SK-N-SH treated with all-trans-retinoic acid at 6 μM for 48 hours (cell line): ENCODE results near the gene SCAF11.
"Not testable (repeated sequence)": the region's sequence is repeated elsewhere in the genome, so short reads cannot be mapped to it uniquely, and the experiment has no call there.

Source experiments
- ATAC-seq: fragments of 200-7000 bp; cut with Tn5 transposase; 3 replicates; pipeline ENCODE4 v1.9.1; 2020; ENCODE audit warnings: mild to moderate bottlenecking, moderate library complexity
- ARNTL ChIP-seq: fragments of 450-650 bp; formaldehyde crosslinking; IDR thresholded peaks from 2 replicates; pipeline ENCODE4 v1.5.0; 2020; ENCODE audit warnings: low read depth, mild to moderate bottlenecking, moderate library complexity, borderline replicate concordance
- BACH2 ChIP-seq: fragments of 250-450 bp; sonication (Bioruptor Pico); IDR thresholded peaks from 2 replicates; pipeline ENCODE4 v1.9.0; 2021; ENCODE audit warnings: mild to moderate bottlenecking, borderline replicate concordance
- CSDC2 ChIP-seq: fragments of 250-450 bp; sonication (Bioruptor Pico); IDR thresholded peaks from 2 replicates; pipeline ENCODE4 v1.5.0; 2020; ENCODE audit warnings: mild to moderate bottlenecking, moderate library complexity
- CSRNP3 ChIP-seq: fragments of 250-450 bp; sonication (Bioruptor Pico); IDR thresholded peaks from 2 replicates; pipeline ENCODE4 v1.5.1; 2021; ENCODE audit warnings: mild to moderate bottlenecking, moderate library complexity
- ESRRG ChIP-seq: fragments of 250-450 bp; sonication (Bioruptor Pico); IDR thresholded peaks from 2 replicates; pipeline ENCODE4 v1.6.1; 2021; ENCODE audit warnings: mild to moderate bottlenecking
- GLIS3 ChIP-seq: fragments of 250-450 bp; sonication (Bioruptor Pico); IDR thresholded peaks from 2 replicates; pipeline ENCODE4 v1.5.0; 2020; ENCODE audit warnings: mild to moderate bottlenecking, moderate library complexity
- ISL1 ChIP-seq: fragments of 250-450 bp; sonication (Bioruptor Pico); IDR thresholded peaks from 2 replicates; pipeline ENCODE4 v2.1.2; 2022; ENCODE audit warnings: mild to moderate bottlenecking, moderate library complexity
- PPARA ChIP-seq: fragments of 250-450 bp; sonication (Bioruptor Pico); IDR thresholded peaks from 2 replicates; pipeline ENCODE4 v1.5.0; 2020; ENCODE audit warnings: mild to moderate bottlenecking, borderline replicate concordance
- SNAI2 ChIP-seq: fragments of 250-450 bp; sonication (Bioruptor Pico); IDR thresholded peaks from 2 replicates; pipeline ENCODE4 v1.5.0; 2020; ENCODE audit warnings: mild to moderate bottlenecking, moderate library complexity
- TCF4 ChIP-seq: fragments of 250-450 bp; sonication (Bioruptor Pico); IDR thresholded peaks from 2 replicates; pipeline ENCODE4 v1.8.0; 2021; ENCODE audit warnings: mild to moderate bottlenecking, moderate library complexity, borderline replicate concordance
- TOX ChIP-seq: fragments of 250-450 bp; sonication (Bioruptor Pico); IDR thresholded peaks from 2 replicates; pipeline ENCODE4 v1.8.0; 2021; ENCODE audit warnings: mild to moderate bottlenecking, moderate library complexity, borderline replicate concordance
- ZC3H10 ChIP-seq: fragments of 250-450 bp; sonication (Bioruptor Pico); IDR thresholded peaks from 2 replicates; pipeline ENCODE4 v1.5.1; 2021; ENCODE audit warnings: mild to moderate bottlenecking, moderate library complexity
- ZFP3 ChIP-seq: fragments of 250-450 bp; sonication (Bioruptor Pico); IDR thresholded peaks from 2 replicates; pipeline ENCODE4 v1.5.0; 2020; ENCODE audit warnings: mild to moderate bottlenecking, moderate library complexity
- ZFP30 ChIP-seq: fragments of 450-650 bp; formaldehyde crosslinking; IDR thresholded peaks from 2 replicates; pipeline ENCODE4 v1.5.0; 2022; ENCODE audit warnings: mild to moderate bottlenecking, moderate library complexity
- ZNF565 ChIP-seq: fragments of 450-650 bp; formaldehyde crosslinking; conservative IDR thresholded peaks from 2 replicates; pipeline ENCODE4 v1.5.0; 2020; ENCODE audit warnings: low read depth, mild to moderate bottlenecking, moderate library complexity
- ZNF8 ChIP-seq: fragments of 450-650 bp; formaldehyde crosslinking; IDR thresholded peaks from 2 replicates; pipeline ENCODE4 v1.5.0; 2020; ENCODE audit warnings: mild to moderate bottlenecking, moderate library complexity
- TF ChIP-seq, protein P1 (sequence below): fragments of 250-450 bp; sonication (Bioruptor Pico); IDR thresholded peaks from 2 replicates; pipeline ENCODE4 v1.5.0; 2020; ENCODE audit warnings: mild to moderate bottlenecking, moderate library complexity
- TF ChIP-seq, protein P2 (sequence below): fragments of 250-450 bp; sonication (Bioruptor Pico); IDR thresholded peaks from 2 replicates; pipeline ENCODE4 v1.8.0; 2020; ENCODE audit warnings: mild to moderate bottlenecking, moderate library complexity, borderline replicate concordance

SCAF11 gene

DNA sequence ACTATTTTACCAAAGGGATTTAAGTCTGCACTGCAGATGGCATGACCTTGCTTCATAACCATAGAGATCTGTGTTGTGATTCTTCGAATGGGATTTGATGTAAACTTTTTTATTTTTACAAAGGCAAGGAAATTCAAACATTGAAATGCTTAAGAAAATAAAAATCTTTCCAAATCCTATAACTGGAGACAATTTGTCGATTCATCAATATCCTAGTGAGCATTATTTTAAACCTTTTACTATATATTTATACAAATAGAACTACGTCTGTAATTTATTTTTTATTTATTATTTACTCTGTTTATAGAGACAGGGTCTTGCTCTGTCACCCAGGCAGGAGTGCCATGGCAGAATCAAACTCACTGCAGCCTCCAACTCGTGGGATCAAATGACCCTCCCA, 14.3 kb upstream of the SCAF11 start (continued):
- TF ChIP-seq, protein P1, sequence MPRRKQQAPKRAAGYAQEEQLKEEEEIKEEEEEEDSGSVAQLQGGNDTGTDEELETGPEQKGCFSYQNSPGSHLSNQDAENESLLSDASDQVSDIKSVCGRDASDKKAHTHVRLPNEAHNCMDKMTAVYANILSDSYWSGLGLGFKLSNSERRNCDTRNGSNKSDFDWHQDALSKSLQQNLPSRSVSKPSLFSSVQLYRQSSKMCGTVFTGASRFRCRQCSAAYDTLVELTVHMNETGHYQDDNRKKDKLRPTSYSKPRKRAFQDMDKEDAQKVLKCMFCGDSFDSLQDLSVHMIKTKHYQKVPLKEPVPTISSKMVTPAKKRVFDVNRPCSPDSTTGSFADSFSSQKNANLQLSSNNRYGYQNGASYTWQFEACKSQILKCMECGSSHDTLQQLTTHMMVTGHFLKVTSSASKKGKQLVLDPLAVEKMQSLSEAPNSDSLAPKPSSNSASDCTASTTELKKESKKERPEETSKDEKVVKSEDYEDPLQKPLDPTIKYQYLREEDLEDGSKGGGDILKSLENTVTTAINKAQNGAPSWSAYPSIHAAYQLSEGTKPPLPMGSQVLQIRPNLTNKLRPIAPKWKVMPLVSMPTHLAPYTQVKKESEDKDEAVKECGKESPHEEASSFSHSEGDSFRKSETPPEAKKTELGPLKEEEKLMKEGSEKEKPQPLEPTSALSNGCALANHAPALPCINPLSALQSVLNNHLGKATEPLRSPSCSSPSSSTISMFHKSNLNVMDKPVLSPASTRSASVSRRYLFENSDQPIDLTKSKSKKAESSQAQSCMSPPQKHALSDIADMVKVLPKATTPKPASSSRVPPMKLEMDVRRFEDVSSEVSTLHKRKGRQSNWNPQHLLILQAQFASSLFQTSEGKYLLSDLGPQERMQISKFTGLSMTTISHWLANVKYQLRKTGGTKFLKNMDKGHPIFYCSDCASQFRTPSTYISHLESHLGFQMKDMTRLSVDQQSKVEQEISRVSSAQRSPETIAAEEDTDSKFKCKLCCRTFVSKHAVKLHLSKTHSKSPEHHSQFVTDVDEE (CRISPR knock-in tag): no peak
- no peak for TF ChIP-seq ZC3H10
- TF ChIP-seq CSRNP3 (CRISPR knock-in tag): no peak
- no peak for TF ChIP-seq ZNF8
- no peak for TF ChIP-seq ZFP3
- TF ChIP-seq BACH2 (CRISPR knock-in tag): no peak

DNA sequence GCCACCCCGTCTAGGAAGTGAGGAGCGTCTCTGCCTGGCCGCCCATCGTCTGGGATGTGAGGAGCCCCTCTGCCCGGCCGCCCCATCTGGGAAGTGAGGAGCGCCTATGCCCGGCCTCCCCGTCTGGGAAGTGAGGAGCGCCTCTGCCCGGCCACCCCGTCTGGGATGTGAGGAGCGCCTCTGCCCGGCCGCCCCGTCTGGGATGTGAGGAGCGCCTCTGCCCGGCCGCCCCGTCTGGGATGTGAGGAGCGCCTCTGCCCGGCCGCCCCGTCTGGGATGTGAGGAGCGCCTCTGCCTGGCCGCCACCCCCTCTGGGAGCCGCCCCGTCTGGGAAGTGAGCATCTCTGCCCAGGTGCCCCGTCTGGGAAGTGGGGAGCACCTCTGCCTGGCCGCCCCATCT, 9.7 kb upstream of the SCAF11 start:
- not testable (repeated sequence) for ATAC-seq

- no peak for ATAC-seq
- TF ChIP-seq GLIS3 (CRISPR knock-in tag) (no peak), CSRNP3 (CRISPR knock-in tag) (no peak), ZC3H10 (no peak), ZNF8 (no peak), CSDC2 (CRISPR knock-in tag) (no peak), TOX (CRISPR knock-in tag) (no peak), ARNTL (CRISPR knock-in tag) (no peak), ESRRG (no peak), ZFP30 (CRISPR knock-in tag) (no peak), ISL1 (CRISPR knock-in tag) (no peak), ZNF565 (CRISPR knock-in tag) (no peak), ZFP3 (no peak), TCF4 (no peak), PPARA (CRISPR knock-in tag) (no peak), SNAI2 (CRISPR knock-in tag) (no peak)
- TF ChIP-seq, protein P2, sequence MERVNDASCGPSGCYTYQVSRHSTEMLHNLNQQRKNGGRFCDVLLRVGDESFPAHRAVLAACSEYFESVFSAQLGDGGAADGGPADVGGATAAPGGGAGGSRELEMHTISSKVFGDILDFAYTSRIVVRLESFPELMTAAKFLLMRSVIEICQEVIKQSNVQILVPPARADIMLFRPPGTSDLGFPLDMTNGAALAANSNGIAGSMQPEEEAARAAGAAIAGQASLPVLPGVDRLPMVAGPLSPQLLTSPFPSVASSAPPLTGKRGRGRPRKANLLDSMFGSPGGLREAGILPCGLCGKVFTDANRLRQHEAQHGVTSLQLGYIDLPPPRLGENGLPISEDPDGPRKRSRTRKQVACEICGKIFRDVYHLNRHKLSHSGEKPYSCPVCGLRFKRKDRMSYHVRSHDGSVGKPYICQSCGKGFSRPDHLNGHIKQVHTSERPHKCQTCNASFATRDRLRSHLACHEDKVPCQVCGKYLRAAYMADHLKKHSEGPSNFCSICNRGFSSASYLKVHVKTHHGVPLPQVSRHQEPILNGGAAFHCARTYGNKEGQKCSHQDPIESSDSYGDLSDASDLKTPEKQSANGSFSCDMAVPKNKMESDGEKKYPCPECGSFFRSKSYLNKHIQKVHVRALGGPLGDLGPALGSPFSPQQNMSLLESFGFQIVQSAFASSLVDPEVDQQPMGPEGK: no peak
- TF ChIP-seq, protein P1 (CRISPR knock-in tag): no peak
- TF ChIP-seq, all 23 proteins: peak for 0
Observed at GRCh38 chr12:45994736-45995135, 4.4 kb upstream of the SCAF11 start.
